Neuronal stem cell (in vitro differentiated cells): Measurements from ENCODE around the gene OTOF. TPM values are rescaled to one million over a fixed set of nuclear protein-coding genes. Genes with fewer than 3 reads are reported as not detected.

Experiments
- DNase-seq: peaks from one replicate; pipeline ENCODE4 v3.0.0-alpha.2; 2013; ENCODE audit warnings: low spot score
- H2AFZ ChIP-seq: one replicate; pipeline ENCODE4 v1.6.1; 2013; ENCODE audit warnings: mild to moderate bottlenecking, low read length, inconsistent platforms
- H2AK5ac ChIP-seq: 2 replicates; pipeline ENCODE4 v1.6.1; 2013; ENCODE audit warnings: low read depth, mild to moderate bottlenecking, inconsistent platforms, low read length, moderate library complexity, mixed read lengths
- H2BK120ac ChIP-seq: 2 replicates; pipeline ENCODE4 v1.6.1; 2013; ENCODE audit warnings: low read depth, mild to moderate bottlenecking, inconsistent platforms, low read length, moderate library complexity, mixed read lengths
- H2BK12ac ChIP-seq: one replicate; pipeline ENCODE4 v1.6.1; 2013; ENCODE audit warnings: low read length, inconsistent platforms
- H2BK15ac ChIP-seq: 2 replicates; pipeline ENCODE4 v1.6.1; 2013; ENCODE audit warnings: mild to moderate bottlenecking, low read length, inconsistent platforms, mixed read lengths
- H2BK5ac ChIP-seq: one replicate; pipeline ENCODE4 v1.6.1; 2013; ENCODE audit warnings: inconsistent platforms, mild to moderate bottlenecking, low read length, moderate library complexity
- H3K14ac ChIP-seq: one replicate; pipeline ENCODE4 v1.6.1; 2013; ENCODE audit warnings: low read length, inconsistent platforms
- H3K18ac ChIP-seq: 2 replicates; pipeline ENCODE4 v1.6.1; 2013; ENCODE audit warnings: low read length, inconsistent platforms
- H3K23ac ChIP-seq: 2 replicates; pipeline ENCODE4 v1.6.1; 2013; ENCODE audit warnings: low read depth, mild to moderate bottlenecking, mixed read lengths, low read length, inconsistent platforms; ENCODE audit not compliant: poor library complexity
- H3K27ac ChIP-seq: replicated peaks from 3 replicates; pipeline ENCODE4 v1.5.1; 2013; ENCODE audit warnings: low read length, inconsistent platforms
- H3K27me3 ChIP-seq, 3 experiments: 2 replicates each; pipeline ENCODE4 v1.6.1; 2013; ENCODE audit warnings: low read length in 3 of 3, mild to moderate bottlenecking in 2 of 3, inconsistent platforms in 1 of 3, low read depth in 1 of 3, mixed read lengths in 1 of 3, moderate library complexity in 1 of 3; ENCODE audit not compliant: control insufficient read depth in 3 of 3, insufficient read depth in 3 of 3
- H3K36me3 ChIP-seq, 2 donors: replicated peaks in 1 of 2; 2 replicates each; pipeline ENCODE4 v1.6.1; 2013; ENCODE audit warnings: low read length in 2 of 2; ENCODE audit not compliant: control insufficient read depth in 2 of 2, insufficient read depth in 2 of 2
- H3K4ac ChIP-seq: 2 replicates; pipeline ENCODE4 v1.6.1; 2013; ENCODE audit warnings: inconsistent platforms, mild to moderate bottlenecking, low read length, moderate library complexity
- H3K4me1 ChIP-seq, 2 donors: 1 replicate in 1 of 2; 2 replicates in 1 of 2; pipeline ENCODE4 v1.6.1; 2013; ENCODE audit warnings: low read length in 2 of 2, low read depth in 1 of 2; ENCODE audit not compliant: control insufficient read depth in 2 of 2, insufficient read depth in 1 of 2
- H3K4me2 ChIP-seq: one replicate; pipeline ENCODE4 v1.6.1; 2013; ENCODE audit warnings: mild to moderate bottlenecking, low read length, inconsistent platforms; ENCODE audit not compliant: insufficient read depth, poor library complexity, severe bottlenecking
- H3K4me3 ChIP-seq, 2 donors: 2 replicates each; pipeline ENCODE4 v1.5.1; 2013; ENCODE audit warnings: low read length in 2 of 2, mild to moderate bottlenecking in 2 of 2, inconsistent platforms in 1 of 2, moderate library complexity in 1 of 2
- H3K79me1 ChIP-seq: one replicate; pipeline ENCODE4 v1.6.1; 2013; ENCODE audit warnings: low read depth, mild to moderate bottlenecking, inconsistent platforms, low read length, moderate library complexity
- H3K9ac ChIP-seq: one replicate; pipeline ENCODE4 v1.6.1; 2013; ENCODE audit warnings: mild to moderate bottlenecking, low read depth, low read length, inconsistent platforms; ENCODE audit not compliant: poor library complexity
- H3K9me3 ChIP-seq, 2 donors: replicated peaks in 1 of 2; 2 replicates each; pipeline versions ENCODE3 to v1.6.1; 2013; ENCODE audit warnings: low read length in 2 of 2, mild to moderate bottlenecking in 2 of 2, inconsistent platforms in 1 of 2, low read depth in 1 of 2, mixed read lengths in 1 of 2, moderate library complexity in 1 of 2; ENCODE audit not compliant: control insufficient read depth in 2 of 2, insufficient read depth in 1 of 2
- H4K8ac ChIP-seq: one replicate; pipeline ENCODE4 v1.6.1; 2013; ENCODE audit warnings: low read depth, mild to moderate bottlenecking, inconsistent platforms, low read length, moderate library complexity
- H4K91ac ChIP-seq: one replicate; pipeline ENCODE4 v1.6.1; 2013; ENCODE audit warnings: low read length, low read depth, mild to moderate bottlenecking, inconsistent platforms; ENCODE audit not compliant: poor library complexity
- WGBS, 2 donors: extraction: QIAGEN DNeasy Blood & Tissue Kit; methylation state at CpG; one replicate each; pipeline ENCODE4 v1.1.7; 2013; ENCODE audit warnings: missing lambda C conversion rate in 2 of 2, mixed read lengths in 1 of 2; ENCODE audit not compliant: insufficient read length in 2 of 2, insufficient replicate concordance in 1 of 2; ENCODE audit errors: extremely low coverage in 2 of 2; 5-methylcytosine and 5-hydroxymethylcytosine counted together
- polyA plus RNA-seq, 2 experiments: library from polyadenylated mRNA; stranded (reverse); fragments of 200-250 nt; gene quantifications; one replicate each; pipeline ENCODE4 v1.2.3, GENCODE V29; 2013

OTOF gene
- polyA plus RNA-seq (2013, experiment 1 of 2) = 0.54 TPM
- polyA plus RNA-seq (2013, experiment 2 of 2) = 0.60 TPM

DNA sequence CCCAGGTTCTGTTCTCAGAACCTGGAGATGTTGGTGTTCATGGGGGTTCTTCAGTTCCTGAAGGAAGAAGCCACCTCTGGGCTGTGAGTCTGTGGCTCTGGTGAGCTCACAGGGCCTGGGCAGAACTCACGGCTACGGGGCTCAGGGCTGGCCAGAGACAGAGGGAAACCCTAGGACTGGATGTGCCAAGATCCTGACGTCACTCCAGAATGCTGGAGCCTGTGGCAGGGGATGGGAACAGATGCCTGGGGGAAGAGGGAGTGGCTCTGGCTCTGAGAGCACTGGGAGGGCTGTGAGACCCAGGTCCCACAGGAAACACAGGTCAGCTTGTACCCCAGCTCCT, at the start of gene OTOF:
Gene OTOF (minus strand): TSS at position 214 of the 343 bp plus-strand sequence.
- no peak for DNase-seq
- H3K27ac ChIP-seq = no peak within 1 kb of the TSS
- H4K91ac ChIP-seq = no peak within 1 kb of the TSS
- H3K4me1 ChIP-seq = peaks cover 12 to 15% of the 10 kb centered on the region in 2 donors
- peak within 1 kb of the TSS; percentile 77 for H3K23ac ChIP-seq
- H3K27me3 ChIP-seq = no peaks in the 10 kb centered on the region
- H4K8ac ChIP-seq = peak within 1 kb of the TSS; percentile 99
- H3K4ac ChIP-seq = peak within 1 kb of the TSS; percentile 94
- peak within 1 kb of the TSS; percentile 90 for H3K14ac ChIP-seq
- H3K9ac ChIP-seq = no peak within 1 kb of the TSS
- H2AK5ac ChIP-seq = peak within 1 kb of the TSS; percentile 97
- H3K4me2 ChIP-seq = no peak within 1 kb of the TSS
- H2BK12ac ChIP-seq = peak within 1 kb of the TSS; percentile 100
- no CpG with 5 or more reads among the region's 3 CpGs for WGBS, 2 donors
- peak within 1 kb of the TSS; percentile 66 for H2AFZ ChIP-seq
- peak within 1 kb of the TSS; percentile 99 for H2BK15ac ChIP-seq
- no peak within 1 kb of the TSS for H3K4me3 ChIP-seq
- H2BK120ac ChIP-seq = peak within 1 kb of the TSS; percentile 99
- peak within 1 kb of the TSS; percentile 4 for H2BK5ac ChIP-seq
- H3K9me3 ChIP-seq = peaks cover 0 to under 1% of the 10 kb centered on the region in 2 donors
- H3K18ac ChIP-seq = peak within 1 kb of the TSS; percentile 95
- no peaks in the 10 kb centered on the region for H3K36me3 ChIP-seq
- peaks cover 2% of the 10 kb centered on the region for H3K79me1 ChIP-seq

DNA sequence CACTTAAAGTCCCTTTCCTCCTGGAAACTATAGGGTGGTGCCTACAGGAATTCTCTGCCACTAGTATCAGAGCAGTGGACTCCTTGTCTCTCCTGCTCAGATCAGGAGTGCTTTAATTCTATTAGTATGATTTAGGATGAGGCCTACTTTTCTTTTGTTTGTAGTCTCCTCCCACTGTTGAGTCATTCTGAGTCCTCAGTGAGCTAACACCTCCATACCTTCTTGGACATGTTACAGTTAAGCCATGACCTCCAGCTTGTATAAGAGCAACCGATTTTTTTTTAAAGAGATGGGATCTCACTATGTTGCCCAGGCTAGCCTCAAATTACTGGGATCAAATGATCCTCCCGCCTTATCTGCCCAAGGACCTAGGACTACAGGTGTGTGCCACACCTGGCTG, 48.7 kb upstream of the OTOF start:
- Histone ChIP-seq H3K4me3 (no peak overlapping the region), H3K9me3 (no peaks in the 10 kb centered on the region), H3K9ac (no peak overlapping the region), H3K27me3 (peaks cover 0 to 12% (median 0%) of the 10 kb centered on the region in 3 experiments), H3K4me2 (no peak overlapping the region), H3K79me1 (no peaks in the 10 kb centered on the region), H4K91ac (no peak overlapping the region), H3K4me1 (peaks cover 8 to 11% of the 10 kb centered on the region in 2 donors), H2BK5ac (no peak overlapping the region), H2BK120ac (no peak overlapping the region), H4K8ac (no peak overlapping the region), H3K4ac (no peak overlapping the region), H3K27ac (no peak overlapping the region), H3K23ac (no peak overlapping the region), H2BK12ac (no peak overlapping the region), H2BK15ac (no peak overlapping the region), H2AK5ac (no peak overlapping the region), H2AFZ (no peak overlapping the region), H3K18ac (no peak overlapping the region), H3K36me3 (no peaks in the 10 kb centered on the region), H3K14ac (no peak overlapping the region)
- no peak for DNase-seq
- no CpG with 5 or more reads among the region's 2 CpGs for WGBS, 2 donors

DNA sequence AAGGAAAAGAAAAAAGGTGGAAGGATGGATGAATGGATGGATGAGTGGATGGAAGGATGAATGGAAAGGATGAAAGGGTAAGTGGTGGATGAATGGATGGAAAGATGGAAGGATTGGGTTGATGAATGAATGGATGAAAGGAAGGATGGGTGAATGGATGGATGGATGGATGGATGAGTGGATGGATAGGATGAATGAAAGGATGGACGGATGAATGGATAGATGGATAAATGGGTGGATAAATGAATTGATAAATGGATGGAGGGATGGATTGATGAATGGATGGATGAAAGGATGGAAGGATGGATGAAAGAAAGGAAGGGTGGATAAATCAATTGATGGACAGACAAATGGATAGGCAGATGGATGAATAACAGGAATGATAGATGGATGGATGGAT, 48.2 kb upstream of the OTOF start:
- Histone ChIP-seq H4K8ac (no peak overlapping the region), H2AK5ac (no peak overlapping the region), H3K27ac (no peak overlapping the region), H3K23ac (no peak overlapping the region), H3K36me3 (no peaks in the 10 kb centered on the region), H2BK15ac (no peak overlapping the region), H3K9ac (no peak overlapping the region), H3K27me3 (peaks cover 0 to 15% (median 0%) of the 10 kb centered on the region in 3 experiments), H3K14ac (no peak overlapping the region), H3K4me3 (no peak overlapping the region), H3K4me2 (no peak overlapping the region), H3K18ac (no peak overlapping the region), H2BK5ac (no peak overlapping the region), H4K91ac (no peak overlapping the region), H2BK12ac (no peak overlapping the region), H3K4me1 (peaks cover 10 to 13% of the 10 kb centered on the region in 2 donors), H3K9me3 (no peaks in the 10 kb centered on the region), H2BK120ac (no peak overlapping the region), H3K79me1 (no peaks in the 10 kb centered on the region), H3K4ac (no peak overlapping the region), H2AFZ (no peak overlapping the region)
- WGBS, 2 donors = 100% methylated on average over 1 of the region's 1 CpG
- no peak for DNase-seq

DNA sequence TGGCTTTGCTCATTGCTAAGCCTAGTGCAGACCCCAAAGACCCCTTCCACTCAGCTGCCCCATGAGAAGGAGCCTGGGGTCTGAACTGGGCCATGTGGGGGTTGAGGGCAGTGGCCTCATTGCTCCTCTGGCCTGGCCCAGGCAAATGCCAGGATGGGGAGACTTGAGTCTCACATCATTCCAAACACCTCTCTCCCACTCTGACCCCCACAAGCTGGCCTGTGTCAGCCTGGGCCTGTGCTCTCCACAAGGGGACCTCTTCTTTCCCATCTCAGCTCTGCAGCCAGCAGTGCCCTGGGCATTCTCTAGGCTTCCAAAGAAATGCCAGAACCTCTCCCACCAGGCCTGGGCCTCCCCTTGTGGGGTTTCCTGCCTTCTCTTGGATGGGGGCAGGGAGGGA, 45.8 kb upstream of the OTOF start:
- Histone ChIP-seq H3K4me3 (no peak overlapping the region), H2AFZ (no peak overlapping the region), H3K36me3 (no peaks in the 10 kb centered on the region), H3K14ac (no peak overlapping the region), H4K8ac (no peak overlapping the region), H3K27me3 (peaks cover 0 to 20% (median 0%) of the 10 kb centered on the region in 3 experiments), H2AK5ac (no peak overlapping the region), H3K27ac (no peak overlapping the region), H3K4ac (no peak overlapping the region), H3K23ac (no peak overlapping the region), H2BK12ac (no peak overlapping the region), H2BK5ac (no peak overlapping the region), H3K79me1 (no peaks in the 10 kb centered on the region), H2BK120ac (no peak overlapping the region), H3K9ac (no peak overlapping the region), H3K4me2 (no peak overlapping the region), H3K9me3 (no peaks in the 10 kb centered on the region), H2BK15ac (no peak overlapping the region), H4K91ac (no peak overlapping the region), H3K18ac (no peak overlapping the region), H3K4me1 (peaks cover 7 to 10% of the 10 kb centered on the region in 2 donors)
- DNase-seq = no peak
